Neural cell (in vitro differentiated cells): Measurements from ENCODE around the gene LFNG. TPM values are rescaled to one million over a fixed set of nuclear protein-coding genes. Genes with fewer than 3 reads are reported as not detected.

Experiments used
- H2AFZ ChIP-seq: fragments of 200-600, 300-800 bp; sonication (generic), shearing (Covaris generic); 2 replicates; pipeline ENCODE4 v1.6.0; 2014; ENCODE audit warnings: low read depth, mild to moderate bottlenecking, antibody characterized with exemption, low read length, moderate library complexity
- H3F3A ChIP-seq: fragments of 200-600 bp; shearing (Covaris generic); 2 replicates; pipeline ENCODE4 v1.6.1; 2016; ENCODE audit warnings: mild to moderate bottlenecking, moderate library complexity, mixed read lengths, antibody characterized with exemption, low read length; ENCODE audit not compliant: insufficient read depth, poor library complexity, severe bottlenecking
- H3K27ac ChIP-seq: fragments of 200-600, 300-800 bp; sonication (generic), shearing (Covaris generic); 2 replicates; pipeline ENCODE4 v1.5.1; 2014; ENCODE audit warnings: mild to moderate bottlenecking, low read length, moderate library complexity
- H3K27me3 ChIP-seq: fragments of 300-800, 200-600 bp; sonication (generic), shearing (Covaris generic); 2 replicates; pipeline ENCODE4 v1.6.0; 2014; ENCODE audit warnings: mild to moderate bottlenecking, low read depth, low read length, moderate library complexity; ENCODE audit not compliant: insufficient read depth
- H3K36me3 ChIP-seq: fragments of 300-800, 200-600 bp; sonication (generic), shearing (Covaris generic); 2 replicates; pipeline ENCODE4 v1.5.1; 2014; ENCODE audit warnings: mild to moderate bottlenecking, antibody characterized with exemption, low read length, moderate library complexity; ENCODE audit not compliant: insufficient read depth
- H3K4me2 ChIP-seq: fragments of 300-800, 200-600 bp; sonication (generic), shearing (Covaris generic); 2 replicates; pipeline ENCODE4 v1.6.0; 2014; ENCODE audit warnings: mild to moderate bottlenecking, low read length
- H3K4me3 ChIP-seq: fragments of 300-800, 200-600 bp; sonication (generic), shearing (Covaris generic); 2 replicates; pipeline ENCODE4 v1.5.1; 2014; ENCODE audit warnings: mild to moderate bottlenecking, low read length, moderate library complexity
- H3K79me2 ChIP-seq: fragments of 200-600 bp; shearing (Covaris generic); replicated peaks from 2 replicates; pipeline ENCODE4 v1.6.0; 2014; ENCODE audit warnings: mild to moderate bottlenecking, low read length, moderate library complexity; ENCODE audit not compliant: insufficient read depth
- H3K9ac ChIP-seq: fragments of 300-800, 200-600 bp; sonication (generic), shearing (Covaris generic); 2 replicates; pipeline ENCODE4 v1.6.1; 2016; ENCODE audit warnings: mild to moderate bottlenecking, low read length, mixed read lengths
- H3K9me2 ChIP-seq: fragments of 200-600 bp; shearing (Covaris generic); 2 replicates; pipeline ENCODE4 v1.6.1; 2016; ENCODE audit warnings: mild to moderate bottlenecking, low read length, mixed read lengths; ENCODE audit not compliant: insufficient read depth
- H3K9me3 ChIP-seq: fragments of 200-600, 300-800 bp; sonication (generic), shearing (Covaris generic); 2 replicates; pipeline ENCODE4 v1.6.1; 2016; ENCODE audit warnings: mild to moderate bottlenecking, mixed run types, low read length, moderate library complexity, mixed read lengths
- H4K20me1 ChIP-seq: fragments of 200-600 bp; shearing (Covaris generic); 2 replicates; pipeline ENCODE4 v1.6.1; 2016; ENCODE audit warnings: mild to moderate bottlenecking, mixed run types; ENCODE audit not compliant: insufficient read depth
- EP300 ChIP-seq: fragments of 450-650 bp; conservative IDR thresholded peaks from 2 replicates; pipeline ENCODE4 v1.6.1; 2014; ENCODE audit warnings: antibody characterized with exemption, mild to moderate bottlenecking, moderate library complexity; ENCODE audit not compliant: poor library complexity, severe bottlenecking
- EZH2 ChIP-seq: fragments of 200-600, 300-800 bp; shearing (Covaris generic), sonication (generic); IDR thresholded peaks from 2 replicates; pipeline ENCODE4 v1.6.1; 2014; ENCODE audit warnings: antibody characterized with exemption, low read length, borderline replicate concordance, mild to moderate bottlenecking; ENCODE audit not compliant: insufficient read depth, poor library complexity, severe bottlenecking
- MXI1 ChIP-seq: fragments of 450-650 bp; conservative IDR thresholded peaks from 2 replicates; pipeline ENCODE4 v1.6.1; 2014; ENCODE audit warnings: antibody characterized with exemption, mild to moderate bottlenecking; ENCODE audit not compliant: poor library complexity, severe bottlenecking
- POLR2AphosphoS5 ChIP-seq: IDR thresholded peaks from 2 replicates; pipeline ENCODE4 v1.6.1; 2012
- RAD21 ChIP-seq: fragments of 450-650 bp; conservative IDR thresholded peaks from 2 replicates; pipeline ENCODE4 v1.6.1; 2014; ENCODE audit warnings: antibody characterized with exemption, mild to moderate bottlenecking, moderate library complexity
- SMC3 ChIP-seq: fragments of 450-650 bp; conservative IDR thresholded peaks from 2 replicates; pipeline ENCODE4 v1.6.1; 2014; ENCODE audit warnings: antibody characterized with exemption, mild to moderate bottlenecking, moderate library complexity; ENCODE audit not compliant: poor library complexity
- TAF1 ChIP-seq: IDR thresholded peaks from 2 replicates; pipeline ENCODE4 v1.6.1; 2012; ENCODE audit warnings: low read depth
- polyA plus RNA-seq: library from polyadenylated mRNA; depleted of rRNA; stranded (reverse); fragments of >200 nt; gene quantifications from 2 replicates; pipeline ENCODE4 v1.2.3, GENCODE V29; 2014
- TF ChIP-seq, protein P1 (sequence below): IDR thresholded peaks from 2 replicates; pipeline ENCODE4 v1.6.1; 2012; ENCODE audit warnings: borderline replicate concordance
- TF ChIP-seq, protein P2 (sequence below): fragments of 450-650 bp; IDR thresholded peaks from 2 replicates; pipeline ENCODE4 v1.5.1; 2014; ENCODE audit warnings: antibody characterized with exemption, mild to moderate bottlenecking, moderate library complexity; ENCODE audit not compliant: poor library complexity, severe bottlenecking

LFNG gene
- polyA plus RNA-seq, 1 donor from 2014 or later, result 0.30 TPM

DNA sequence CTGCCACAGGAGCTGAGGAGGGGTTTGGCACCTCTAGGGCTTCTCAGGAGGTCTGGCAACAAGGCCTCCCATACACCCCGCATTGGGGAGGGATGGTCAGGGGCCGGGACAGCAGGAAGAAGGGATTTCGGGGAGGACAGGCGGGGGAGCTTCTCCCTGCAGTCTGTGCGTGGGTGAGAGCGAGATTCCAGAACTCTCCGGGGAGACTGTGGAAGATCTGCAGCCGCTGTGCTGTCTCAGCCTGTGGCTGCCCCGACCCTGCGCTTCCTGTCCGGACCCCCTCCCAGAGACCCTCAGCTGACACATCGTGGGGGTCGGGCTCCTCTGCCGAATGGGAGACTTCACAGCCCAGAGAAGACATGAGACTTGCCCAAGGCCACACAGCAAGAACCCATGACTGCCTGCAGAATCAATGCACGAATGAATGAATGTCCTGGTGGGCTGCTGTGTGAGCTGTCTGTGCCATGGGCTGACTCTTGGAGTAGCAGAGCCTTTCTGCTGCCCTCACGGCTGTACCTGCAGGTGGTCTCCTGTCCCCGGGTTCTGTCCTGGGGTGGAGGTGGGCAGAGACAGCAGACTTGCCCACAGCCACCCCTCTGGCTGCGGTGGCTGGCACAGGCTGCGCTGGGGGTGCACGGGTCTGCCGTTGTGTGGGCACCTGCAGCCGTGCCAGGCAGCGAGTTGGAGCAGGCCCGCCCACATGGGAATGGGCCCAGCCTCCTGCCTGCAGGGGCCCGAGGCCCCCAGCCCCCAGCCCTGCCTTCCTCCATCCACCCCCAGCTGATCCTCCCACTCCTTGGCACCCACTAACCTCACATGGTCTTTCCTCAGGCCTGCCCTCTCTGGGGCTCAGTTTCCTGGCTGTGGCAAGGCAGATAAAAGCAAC lies 16.3 kb upstream of the LFNG start:
- no peak overlapping the region for H3K4me2 ChIP-seq
- H3K9ac ChIP-seq, result no peak overlapping the region
- H2AFZ ChIP-seq, result no peak overlapping the region
- H3K27me3 ChIP-seq, result no peaks in the 10 kb centered on the region
- TF ChIP-seq EZH2 (no peak), TAF1 (no peak), SMC3 (no peak), POLR2AphosphoS5 (no peak), MXI1 (no peak), RAD21 (no peak), EP300 (no peak)
- TF ChIP-seq, protein P1, sequence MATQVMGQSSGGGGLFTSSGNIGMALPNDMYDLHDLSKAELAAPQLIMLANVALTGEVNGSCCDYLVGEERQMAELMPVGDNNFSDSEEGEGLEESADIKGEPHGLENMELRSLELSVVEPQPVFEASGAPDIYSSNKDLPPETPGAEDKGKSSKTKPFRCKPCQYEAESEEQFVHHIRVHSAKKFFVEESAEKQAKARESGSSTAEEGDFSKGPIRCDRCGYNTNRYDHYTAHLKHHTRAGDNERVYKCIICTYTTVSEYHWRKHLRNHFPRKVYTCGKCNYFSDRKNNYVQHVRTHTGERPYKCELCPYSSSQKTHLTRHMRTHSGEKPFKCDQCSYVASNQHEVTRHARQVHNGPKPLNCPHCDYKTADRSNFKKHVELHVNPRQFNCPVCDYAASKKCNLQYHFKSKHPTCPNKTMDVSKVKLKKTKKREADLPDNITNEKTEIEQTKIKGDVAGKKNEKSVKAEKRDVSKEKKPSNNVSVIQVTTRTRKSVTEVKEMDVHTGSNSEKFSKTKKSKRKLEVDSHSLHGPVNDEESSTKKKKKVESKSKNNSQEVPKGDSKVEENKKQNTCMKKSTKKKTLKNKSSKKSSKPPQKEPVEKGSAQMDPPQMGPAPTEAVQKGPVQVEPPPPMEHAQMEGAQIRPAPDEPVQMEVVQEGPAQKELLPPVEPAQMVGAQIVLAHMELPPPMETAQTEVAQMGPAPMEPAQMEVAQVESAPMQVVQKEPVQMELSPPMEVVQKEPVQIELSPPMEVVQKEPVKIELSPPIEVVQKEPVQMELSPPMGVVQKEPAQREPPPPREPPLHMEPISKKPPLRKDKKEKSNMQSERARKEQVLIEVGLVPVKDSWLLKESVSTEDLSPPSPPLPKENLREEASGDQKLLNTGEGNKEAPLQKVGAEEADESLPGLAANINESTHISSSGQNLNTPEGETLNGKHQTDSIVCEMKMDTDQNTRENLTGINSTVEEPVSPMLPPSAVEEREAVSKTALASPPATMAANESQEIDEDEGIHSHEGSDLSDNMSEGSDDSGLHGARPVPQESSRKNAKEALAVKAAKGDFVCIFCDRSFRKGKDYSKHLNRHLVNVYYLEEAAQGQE, result no peak
- TF ChIP-seq, protein P2, sequence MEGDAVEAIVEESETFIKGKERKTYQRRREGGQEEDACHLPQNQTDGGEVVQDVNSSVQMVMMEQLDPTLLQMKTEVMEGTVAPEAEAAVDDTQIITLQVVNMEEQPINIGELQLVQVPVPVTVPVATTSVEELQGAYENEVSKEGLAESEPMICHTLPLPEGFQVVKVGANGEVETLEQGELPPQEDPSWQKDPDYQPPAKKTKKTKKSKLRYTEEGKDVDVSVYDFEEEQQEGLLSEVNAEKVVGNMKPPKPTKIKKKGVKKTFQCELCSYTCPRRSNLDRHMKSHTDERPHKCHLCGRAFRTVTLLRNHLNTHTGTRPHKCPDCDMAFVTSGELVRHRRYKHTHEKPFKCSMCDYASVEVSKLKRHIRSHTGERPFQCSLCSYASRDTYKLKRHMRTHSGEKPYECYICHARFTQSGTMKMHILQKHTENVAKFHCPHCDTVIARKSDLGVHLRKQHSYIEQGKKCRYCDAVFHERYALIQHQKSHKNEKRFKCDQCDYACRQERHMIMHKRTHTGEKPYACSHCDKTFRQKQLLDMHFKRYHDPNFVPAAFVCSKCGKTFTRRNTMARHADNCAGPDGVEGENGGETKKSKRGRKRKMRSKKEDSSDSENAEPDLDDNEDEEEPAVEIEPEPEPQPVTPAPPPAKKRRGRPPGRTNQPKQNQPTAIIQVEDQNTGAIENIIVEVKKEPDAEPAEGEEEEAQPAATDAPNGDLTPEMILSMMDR, result no peak
- no peaks in the 10 kb centered on the region for H3F3A ChIP-seq
- no peak overlapping the region for H3K4me3 ChIP-seq
- no peaks in the 10 kb centered on the region for H3K36me3 ChIP-seq
- H3K9me3 ChIP-seq, result no peaks in the 10 kb centered on the region
- no peaks in the 10 kb centered on the region for H3K79me2 ChIP-seq
- no peak overlapping the region for H3K27ac ChIP-seq
- H4K20me1 ChIP-seq, result no peaks in the 10 kb centered on the region
- H3K9me2 ChIP-seq, result no peaks in the 10 kb centered on the region

- TF ChIP-seq MXI1 (no peak), RAD21 (no peak), EP300 (no peak), SMC3 (no peak), TAF1 (no peak), EZH2 (no peak), POLR2AphosphoS5 (no peak)
- TF ChIP-seq, protein P2, result no peak
- TF ChIP-seq, protein P1, result no peak
- Histone ChIP-seq H3K9ac (no peak overlapping the region), H3K27ac (no peak overlapping the region), H2AFZ (no peak overlapping the region), H3K4me3 (no peak overlapping the region), H3K79me2 (no peaks in the 10 kb centered on the region), H3K27me3 (no peaks in the 10 kb centered on the region), H3F3A (no peaks in the 10 kb centered on the region), H3K36me3 (no peaks in the 10 kb centered on the region), H3K9me2 (no peaks in the 10 kb centered on the region), H3K4me2 (no peak overlapping the region), H4K20me1 (no peaks in the 10 kb centered on the region), H3K9me3 (no peaks in the 10 kb centered on the region)
Observed at GRCh38 chr7:2504128-2504888, 15.3 kb upstream of the LFNG start.
